ENCODE measurements around the gene HOXA13.

DNA sequence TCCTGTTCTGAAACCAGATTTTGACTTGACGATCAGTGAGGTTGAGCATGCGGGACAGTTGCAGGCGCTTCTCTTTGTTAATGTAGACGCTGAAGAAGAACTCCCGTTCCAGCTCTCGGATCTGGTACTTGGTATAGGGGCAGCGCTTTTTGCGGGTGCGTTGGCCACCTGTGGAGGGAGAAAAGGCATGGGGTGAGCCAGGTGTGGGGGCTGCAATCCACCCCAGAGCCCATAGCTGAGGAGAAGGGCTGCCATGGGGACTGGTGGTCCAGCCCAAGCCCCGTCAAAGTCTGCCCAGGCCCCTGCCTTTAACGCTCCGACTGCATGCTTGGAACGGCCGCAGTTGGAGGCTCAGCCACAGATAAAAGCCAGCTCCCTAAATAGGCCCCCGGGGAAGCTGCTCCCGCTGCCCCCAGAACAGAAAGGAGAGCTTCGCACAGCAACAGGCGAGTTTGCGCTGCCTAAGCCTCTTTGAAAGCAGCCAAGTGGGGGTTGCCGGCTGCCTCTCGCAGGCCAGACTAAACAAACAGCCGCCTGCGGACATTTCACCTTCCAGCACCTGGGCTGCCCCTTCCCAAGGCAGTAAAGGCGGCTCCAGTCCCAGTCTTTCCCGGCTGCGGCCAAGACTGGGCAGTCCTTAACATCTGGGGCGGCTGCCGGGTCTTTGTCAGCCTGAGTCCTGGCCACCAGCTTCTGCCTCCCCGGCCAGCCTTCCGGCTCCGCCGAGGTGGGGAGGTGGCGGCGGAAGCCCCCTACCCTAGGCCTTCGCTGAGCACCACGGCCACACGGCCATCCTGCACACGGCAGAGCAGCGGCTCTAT, 16.8 kb downstream of the HOXA13 start:
- TF ChIP-seq CTCF (IDR thresholded peaks at IDR 0.05) (no peak), POLR2AphosphoS5 (IDR thresholded peaks at IDR 0.05) (no peak), POLR2A (IDR thresholded peaks at IDR 0.05; ENCODE audit: low read depth) (no peak)
